T-cell (primary cell): ENCODE results near the gene OXER1. TPM values are rescaled to one million over a fixed set of nuclear protein-coding genes. Genes with fewer than 3 reads are reported as not detected.

ENCODE experiments used
- ATAC-seq, 4 experiments: fragments of 200-7000 bp in 3 of 4; fragments of 150-1000 bp in 1 of 4; cut with Tn5 transposase; replicated peaks in 1 of 4; 1 replicate in 3 of 4; 2 replicates in 1 of 4; pipeline ENCODE4 v1.10.0; 2021; ENCODE audit warnings: moderate library complexity in 3 of 4, mild to moderate bottlenecking in 2 of 4, moderate number of reproducible peaks in 1 of 4
- CTCF ChIA-PET, 2 donors: fragments of 300-600 bp; sonication (Branson Sonifier 250); formaldehyde crosslinking; loops; one replicate each; lab custom pipeline; 2022; ENCODE audit warnings: antibody characterized with exemption in 2 of 2; lab: Charles Lee
- POLR2A ChIA-PET, 2 donors: fragments of 300-600 bp; sonication (Branson Sonifier 250); formaldehyde crosslinking; loops; one replicate each; lab custom pipeline; 2022; ENCODE audit warnings: antibody characterized with exemption in 2 of 2; lab: Charles Lee
- DNase-seq, 35 experiments: peaks; one replicate each; pipeline versions ENCODE4 v3.0.0 to v3.0.0-alpha.2; 2013 to 2023
- H3K27ac ChIP-seq: one replicate; pipeline ENCODE4 v1.5.1; 2013; ENCODE audit warnings: low read length
- H3K27me3 ChIP-seq, 2 experiments: replicated peaks in 1 of 2; 1 replicate in 1 of 2; 2 replicates in 1 of 2; pipeline versions ENCODE4 v1.6.1 to v1.7.0; 2013; ENCODE audit warnings: low read length in 1 of 2, mixed read lengths in 1 of 2; ENCODE audit not compliant: control insufficient read depth in 2 of 2, insufficient read depth in 2 of 2; ENCODE audit errors: extremely low read depth in 1 of 2
- H3K36me3 ChIP-seq, 2 donors: 1 replicate in 1 of 2; 2 replicates in 1 of 2; pipeline versions ENCODE4 v1.6.1 to v1.7.0; 2013; ENCODE audit warnings: low read length in 1 of 2; ENCODE audit not compliant: control insufficient read depth in 2 of 2, insufficient read depth in 1 of 2; ENCODE audit errors: extremely low read depth in 1 of 2
- H3K4me1 ChIP-seq, 2 experiments: 1 replicate in 1 of 2; 2 replicates in 1 of 2; pipeline versions ENCODE4 v1.6.1 to v1.7.0; 2013; ENCODE audit warnings: low read length in 2 of 2, mixed read lengths in 1 of 2; ENCODE audit not compliant: insufficient read depth in 2 of 2, control insufficient read depth in 1 of 2; ENCODE audit errors: extremely low read depth in 1 of 2
- H3K4me3 ChIP-seq, 2 donors: 1 replicate in 1 of 2; 2 replicates in 1 of 2; pipeline versions ENCODE4 v1.5.1 to v1.7.0; 2013; ENCODE audit warnings: mild to moderate bottlenecking in 2 of 2, low read length in 1 of 2, moderate library complexity in 1 of 2; ENCODE audit not compliant: control insufficient read depth in 1 of 2; ENCODE audit errors: extremely low read depth in 1 of 2
- H3K9me3 ChIP-seq: 2 replicates; pipeline ENCODE4 v1.7.0; 2013
- H3K27ac Mint-ChIP-seq, 2 donors: one replicate each; pipeline ENCODE4 v1.8.0; 2020 to 2021; ENCODE audit warnings: mild to moderate bottlenecking in 2 of 2, mixed read lengths in 2 of 2
- H3K27me3 Mint-ChIP-seq, 2 donors: one replicate each; pipeline ENCODE4 v1.8.0; 2021 to 2022; ENCODE audit warnings: mixed read lengths in 2 of 2
- H3K36me3 Mint-ChIP-seq: one replicate; pipeline ENCODE4 v1.8.0; 2021; ENCODE audit warnings: mixed read lengths
- H3K4me1 Mint-ChIP-seq, 3 donors: one replicate each; pipeline ENCODE4 v1.8.0; 2020 to 2022; ENCODE audit warnings: mixed read lengths in 3 of 3, mild to moderate bottlenecking in 1 of 3
- H3K4me3 Mint-ChIP-seq, 3 donors: one replicate each; pipeline ENCODE4 v1.8.0; 2020 to 2022; ENCODE audit warnings: mild to moderate bottlenecking in 3 of 3, mixed read lengths in 3 of 3, moderate library complexity in 3 of 3
- H3K9me3 Mint-ChIP-seq, 3 donors: one replicate each; pipeline ENCODE4 v1.8.0; 2020 to 2022; ENCODE audit warnings: mixed read lengths in 3 of 3
- WGBS: methylation state at CpG from one replicate; pipeline ENCODE4 v1.1.5; 2013; ENCODE audit warnings: missing lambda C conversion rate; ENCODE audit not compliant: insufficient coverage; 5-methylcytosine and 5-hydroxymethylcytosine counted together
- total RNA-seq, 35 experiments: library from RNA in 6 of 35; stranded (reverse) in 6 of 35; fragments of 120-200 nt in 1 of 35; gene quantifications; one replicate each; pipeline versions ENCODE4 v1.2.1 to v1.2.4 and lab custom pipeline; 2013 to 2026

OXER1 gene
- total RNA-seq, 5 donors from 2014 or later (not counting 1 experiment from before 2014, with no cell fraction given): 0.13 to 0.22 (median 0.20) TPM; not detected in 2

DNA sequence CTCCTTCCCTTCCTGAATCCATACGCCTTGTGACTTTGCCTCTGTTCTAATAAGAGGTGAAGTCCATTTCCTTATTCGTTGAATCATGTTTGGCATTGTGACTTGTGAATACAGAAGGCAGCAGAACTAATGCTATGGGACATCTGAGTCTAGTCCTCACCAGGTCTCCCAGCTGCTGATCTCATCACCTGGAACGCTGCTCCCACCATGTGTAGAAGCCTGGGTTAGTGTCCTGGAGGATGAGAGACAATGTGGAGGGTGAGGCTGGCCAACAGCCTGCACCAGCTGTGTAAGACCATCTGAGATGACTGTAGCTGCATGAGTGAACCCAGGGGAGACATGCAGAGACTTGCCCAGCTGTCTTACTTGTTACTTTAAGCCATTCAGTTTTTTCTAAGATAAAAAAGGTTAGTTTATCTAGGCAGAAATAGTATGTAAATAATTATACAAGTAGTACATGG lies 31.9 kb upstream of the OXER1 start:
- Histone ChIP-seq H3K4me3 (no peak overlapping the region), H3K27ac (no peak overlapping the region), H3K36me3 (no peaks in the 10 kb centered on the region), H3K27me3 (peaks cover 0 to 37% of the 10 kb centered on the region in 2 experiments), H3K4me1 (peaks cover 18 to 24% of the 10 kb centered on the region in 2 experiments), H3K9me3 (no peaks in the 10 kb centered on the region)
- Mint-ChIP-seq H3K27ac (no peak overlapping the region), H3K36me3 (no peaks in the 10 kb centered on the region), H3K27me3 (peaks cover 8 to 27% of the 10 kb centered on the region in 2 donors), H3K4me3 (no peak overlapping the region), H3K9me3 (no peaks in the 10 kb centered on the region), H3K4me1 (peaks cover 33 to 41% (median 37%) of the 10 kb centered on the region in 3 donors)
- POLR2A ChIA-PET: no interaction called here
- CTCF ChIA-PET: interaction anchor here in 1 of 2 donors (1.4 kb wide), 1 partner anchor 17 kb away, joined by 3 read pairs; no protein-coding TSS in a partner anchor
- 90% methylated on average over 2 of the region's 3 CpGs for WGBS
- no peak for DNase-seq
- ATAC-seq: no peak

DNA sequence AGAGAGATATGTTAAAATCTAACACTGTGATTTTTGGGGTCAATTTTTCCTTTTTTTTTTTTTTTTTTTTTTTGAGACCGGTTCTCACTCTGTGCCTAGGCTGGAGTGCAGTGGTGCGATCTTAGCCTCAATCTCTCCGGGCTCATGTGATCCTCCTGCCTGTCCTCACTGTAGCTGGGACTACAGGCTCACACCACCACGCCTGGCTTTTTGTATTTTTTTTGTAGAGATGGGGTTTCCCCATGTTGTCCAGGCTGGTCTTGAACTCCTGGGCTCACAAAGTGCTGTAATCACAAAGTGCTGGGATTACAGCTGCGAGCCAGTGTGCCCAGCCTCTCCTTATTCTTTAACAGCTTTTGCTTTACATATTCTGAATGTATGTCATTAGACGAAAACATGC lies 31.3 kb upstream of the OXER1 start:
- Mint-ChIP-seq H3K27ac (no peak overlapping the region), H3K4me1 (peaks cover 28 to 35% (median 31%) of the 10 kb centered on the region in 3 donors), H3K36me3 (no peaks in the 10 kb centered on the region), H3K9me3 (no peaks in the 10 kb centered on the region), H3K27me3 (peaks cover 10 to 33% of the 10 kb centered on the region in 2 donors), H3K4me3 (no peak overlapping the region)
- no peak overlapping the region for H3K4me3 ChIP-seq
- H3K36me3 ChIP-seq: no peaks in the 10 kb centered on the region
- no CpG with 5 or more reads among the region's 6 CpGs for WGBS
- ChIA-PET POLR2A (no interaction called here), CTCF (interaction anchor here in 1 of 2 donors (0.7 to 1.4 kb wide), 2 partner anchors 18 to 1293 kb away, joined by 3 to 7 read pairs; no protein-coding TSS in a partner anchor)
- ATAC-seq (no peak), DNase-seq (no peak)
- H3K27ac ChIP-seq: no peak overlapping the region
- no peaks in the 10 kb centered on the region for H3K9me3 ChIP-seq
- H3K4me1 ChIP-seq: peaks cover 13 to 21% of the 10 kb centered on the region in 2 experiments
- peaks cover 0 to 42% of the 10 kb centered on the region in 2 experiments for H3K27me3 ChIP-seq

DNA sequence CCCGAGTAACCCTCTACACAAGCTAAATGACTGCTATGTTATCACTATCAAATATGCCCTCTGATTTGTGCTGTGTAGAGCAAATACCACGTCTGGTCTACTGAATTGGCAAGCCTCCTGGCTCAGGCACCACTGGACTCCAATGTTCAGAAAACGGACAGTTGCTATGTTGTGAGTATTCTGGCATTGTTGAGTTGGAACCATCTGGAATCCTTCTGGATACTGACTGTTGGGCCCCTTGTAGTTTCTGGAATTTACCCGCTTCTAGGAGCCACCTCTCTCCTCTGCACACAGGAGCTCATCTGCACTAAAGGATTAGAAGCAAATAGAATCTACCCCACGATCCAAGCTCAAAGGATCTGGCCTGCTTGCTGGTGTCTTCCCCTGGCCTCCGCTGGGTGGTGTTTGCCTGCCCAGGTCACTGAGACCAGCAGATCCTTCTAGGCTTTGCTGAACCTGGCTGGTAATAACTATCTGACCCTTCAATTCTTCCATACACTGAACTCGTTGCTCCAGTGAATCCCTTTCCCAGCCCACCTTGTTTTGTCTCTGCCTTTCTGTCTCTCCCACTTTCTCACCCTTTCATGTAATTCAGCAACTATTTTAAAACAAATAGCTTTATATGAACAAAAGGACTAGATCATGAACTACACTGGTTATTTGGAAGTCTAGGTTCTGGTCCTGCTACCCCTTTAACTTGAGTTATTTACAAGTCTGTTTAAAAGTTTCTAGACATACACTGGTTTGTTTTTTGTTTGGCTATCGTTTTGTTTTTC lies 30.5 kb upstream of the OXER1 start:
- Histone ChIP-seq H3K4me3 (no peak overlapping the region), H3K4me1 (peaks cover 11 to 20% of the 10 kb centered on the region in 2 experiments), H3K27ac (no peak overlapping the region), H3K27me3 (peaks cover 0 to 50% of the 10 kb centered on the region in 2 experiments), H3K36me3 (no peaks in the 10 kb centered on the region), H3K9me3 (no peaks in the 10 kb centered on the region)
- H3K27me3 Mint-ChIP-seq: peaks cover 15 to 40% of the 10 kb centered on the region in 2 donors
- no peak for ATAC-seq
- no peak overlapping the region for H3K27ac Mint-ChIP-seq
- ChIA-PET CTCF (interaction anchor here in 1 of 2 donors (0.7 to 1.4 kb wide), 2 partner anchors 19 to 1294 kb away, joined by 3 to 7 read pairs; no protein-coding TSS in a partner anchor), POLR2A (interaction anchor here (0.5 kb wide), 2 partner anchors 18 to 44 kb away, joined by 3 to 6 read pairs; no protein-coding TSS in a partner anchor)
- no peaks in the 10 kb centered on the region for H3K9me3 Mint-ChIP-seq
- no peak for DNase-seq
- peaks cover 28 to 35% (median 28%) of the 10 kb centered on the region in 3 donors for H3K4me1 Mint-ChIP-seq
- H3K36me3 Mint-ChIP-seq: no peaks in the 10 kb centered on the region
- peak overlapping the region in 1 of 3 donors; percentile 75 for H3K4me3 Mint-ChIP-seq
- 88% methylated on average over 6 of the region's 8 CpGs for WGBS

DNA sequence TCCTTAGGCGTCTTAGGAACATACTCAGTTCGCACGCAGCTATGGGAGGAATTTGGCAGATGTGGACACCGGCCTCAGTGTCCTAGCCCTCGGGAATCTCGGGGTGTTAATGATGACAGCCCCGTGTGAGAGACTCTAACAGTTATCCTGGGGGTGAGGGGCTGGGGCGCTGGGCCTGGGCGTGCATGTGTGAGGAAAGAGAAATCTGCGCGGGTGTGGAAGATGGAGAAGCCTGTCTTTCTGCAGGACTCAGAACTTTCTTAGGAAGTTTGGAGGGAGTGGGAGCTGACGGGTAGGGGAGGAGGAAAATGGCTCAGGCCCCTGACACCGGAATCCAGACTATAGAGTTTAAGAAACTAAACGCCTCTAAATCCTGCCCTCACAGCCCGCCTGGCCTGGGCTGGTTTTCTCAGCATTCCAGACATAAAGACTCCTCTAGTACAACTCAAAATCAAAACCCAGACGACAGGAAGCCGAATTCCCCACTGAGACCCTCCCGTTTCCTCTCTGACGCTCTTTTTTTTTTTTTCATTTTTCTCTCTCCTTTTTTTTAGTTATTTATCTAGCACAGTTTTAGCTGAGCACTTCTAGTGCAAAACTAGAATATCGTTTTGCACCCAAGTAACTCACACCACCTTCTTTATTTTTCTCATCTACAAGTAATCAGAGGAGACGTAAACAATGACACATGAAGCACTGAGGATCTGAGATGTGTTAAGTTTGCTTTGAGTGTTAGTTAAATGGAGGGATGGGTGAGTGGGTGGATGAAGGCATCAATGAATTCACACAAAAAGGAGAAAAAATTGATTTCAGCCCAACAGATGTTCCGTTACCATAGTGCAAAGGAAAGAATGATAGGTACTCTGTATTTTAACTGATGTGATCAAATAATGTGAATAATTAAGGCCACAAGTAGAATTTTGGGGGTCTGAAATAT lies 29.7 kb upstream of the OXER1 start:
- Mint-ChIP-seq H3K36me3 (no peaks in the 10 kb centered on the region), H3K4me3 (peak overlapping the region; percentile 58 to 75 (median 68)), H3K27me3 (peaks cover 15 to 44% of the 10 kb centered on the region in 2 donors), H3K4me1 (peaks cover 28 to 35% (median 28%) of the 10 kb centered on the region in 3 donors), H3K27ac (peak overlapping the region in 1 of 2 donors; percentile 80), H3K9me3 (no peaks in the 10 kb centered on the region)
- no peaks in the 10 kb centered on the region for H3K36me3 ChIP-seq
- H3K4me1 ChIP-seq: peaks cover 11 to 20% of the 10 kb centered on the region in 2 experiments
- ChIA-PET CTCF (no interaction called here), POLR2A (no interaction called here)
- H3K27ac ChIP-seq: no peak overlapping the region
- peaks cover 0 to 59% of the 10 kb centered on the region in 2 experiments for H3K27me3 ChIP-seq
- 43% methylated on average over 17 of the region's 22 CpGs for WGBS
- H3K9me3 ChIP-seq: no peaks in the 10 kb centered on the region
- peak overlapping the region; percentile 1 to 54 for H3K4me3 ChIP-seq
- DNase-seq (no peak), ATAC-seq (peak in 2 of 4 experiments; percentile 15 to 27)

DNA sequence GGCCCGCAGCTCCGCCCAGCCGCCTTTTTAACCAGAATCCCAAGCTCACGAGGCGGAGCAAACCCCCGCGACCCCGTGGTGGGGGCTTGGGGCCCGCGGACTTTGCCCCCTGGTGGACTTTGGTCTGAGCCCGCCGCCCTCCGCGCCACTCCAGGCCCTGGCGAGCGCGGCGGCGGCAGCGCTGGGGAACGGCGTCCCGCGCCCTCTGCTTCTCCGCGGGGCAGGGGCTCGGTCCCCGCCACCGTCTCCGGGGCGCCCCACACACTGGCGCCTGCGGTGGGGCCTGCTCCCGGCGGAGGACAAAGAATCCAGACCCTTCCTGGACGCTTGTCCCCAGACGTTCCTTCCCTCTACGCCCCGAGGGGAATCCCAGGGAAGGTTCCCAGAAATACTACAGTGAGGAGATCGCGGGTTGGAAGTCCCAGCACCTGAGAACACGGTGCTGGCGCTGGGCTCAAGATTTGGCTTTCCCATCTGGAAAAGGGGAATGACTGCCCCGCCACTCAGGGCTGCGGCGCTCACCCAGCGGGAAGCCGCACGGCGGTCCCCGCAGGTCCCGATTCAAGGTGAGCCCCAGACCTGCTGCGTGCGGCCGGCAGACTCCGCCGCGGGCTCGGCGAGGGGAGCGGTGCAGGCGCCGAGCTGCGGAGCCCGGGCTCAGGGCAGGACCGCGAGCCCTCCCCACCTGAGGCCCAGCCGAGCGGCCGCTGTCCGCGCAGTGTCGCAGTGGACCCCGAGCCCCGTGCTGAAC lies 28.8 kb upstream of the OXER1 start, which contains the start of gene HAAO:
HAAO (minus strand) TSS at position 1 of the 751 bp plus-strand sequence. CDS start 47 bp downstream, outside the sequence.
- DNase-seq (peak in 5 of 35 experiments; percentile 8 to 22 (median 14)), ATAC-seq (peak; percentile 71 to 77 (median 74))
- H3K27me3 ChIP-seq: peaks cover 0 to 67% of the 10 kb centered on the region in 2 experiments
- H3K9me3 ChIP-seq: no peaks in the 10 kb centered on the region
- H3K9me3 Mint-ChIP-seq: no peaks in the 10 kb centered on the region
- peak within 1 kb of the TSS; percentile 38 to 54 for H3K4me3 ChIP-seq
- H3K36me3 Mint-ChIP-seq: no peaks in the 10 kb centered on the region
- H3K4me3 Mint-ChIP-seq: peak within 1 kb of the TSS; percentile 68 to 75 (median 72)
- ChIA-PET POLR2A (no interaction called here), CTCF (interaction anchor here in 1 of 2 donors (0.6 kb wide), 1 partner anchor 32 kb away, joined by 6 read pairs; no protein-coding TSS in a partner anchor)
- H3K27ac Mint-ChIP-seq: peak within 1 kb of the TSS in 1 of 2 donors; percentile 80
- no peak within 1 kb of the TSS for H3K27ac ChIP-seq
- no peaks in the 10 kb centered on the region for H3K36me3 ChIP-seq
- peaks cover 15 to 53% of the 10 kb centered on the region in 2 donors for H3K27me3 Mint-ChIP-seq
- H3K4me1 Mint-ChIP-seq: peaks cover 28 to 35% (median 28%) of the 10 kb centered on the region in 3 donors
- WGBS: 5% methylated on average over 64 of the region's 75 CpGs
- peaks cover 11 to 20% of the 10 kb centered on the region in 2 experiments for H3K4me1 ChIP-seq
